ENCODE measurements around the gene IGHMBP2.

The IGHMBP2 gene

DNA sequence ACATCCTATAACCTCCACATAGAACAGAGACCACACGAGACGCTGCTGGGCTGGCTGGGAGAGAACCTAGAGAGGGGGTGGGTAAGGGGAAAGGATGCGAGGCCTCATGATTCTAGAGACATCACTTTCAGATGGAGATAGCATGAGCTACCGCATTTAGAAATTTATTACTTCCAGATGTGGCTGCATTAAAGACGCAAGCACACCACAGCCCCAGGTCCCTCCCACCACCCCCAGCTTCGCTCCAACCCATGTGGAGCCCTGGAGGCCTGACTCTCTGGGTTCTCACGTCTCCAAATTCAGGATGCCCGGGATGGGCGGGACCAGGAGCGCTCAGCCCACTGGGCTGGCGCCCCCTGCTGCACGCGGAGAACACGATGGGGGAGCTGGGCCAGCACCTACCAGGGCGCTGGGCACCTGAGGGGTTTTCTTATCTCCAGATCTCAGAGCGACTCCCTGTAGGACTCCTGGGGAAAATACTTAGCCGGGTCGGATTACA lies 13.7 kb upstream of the IGHMBP2 start:
- DNase-seq = no peak

DNA sequence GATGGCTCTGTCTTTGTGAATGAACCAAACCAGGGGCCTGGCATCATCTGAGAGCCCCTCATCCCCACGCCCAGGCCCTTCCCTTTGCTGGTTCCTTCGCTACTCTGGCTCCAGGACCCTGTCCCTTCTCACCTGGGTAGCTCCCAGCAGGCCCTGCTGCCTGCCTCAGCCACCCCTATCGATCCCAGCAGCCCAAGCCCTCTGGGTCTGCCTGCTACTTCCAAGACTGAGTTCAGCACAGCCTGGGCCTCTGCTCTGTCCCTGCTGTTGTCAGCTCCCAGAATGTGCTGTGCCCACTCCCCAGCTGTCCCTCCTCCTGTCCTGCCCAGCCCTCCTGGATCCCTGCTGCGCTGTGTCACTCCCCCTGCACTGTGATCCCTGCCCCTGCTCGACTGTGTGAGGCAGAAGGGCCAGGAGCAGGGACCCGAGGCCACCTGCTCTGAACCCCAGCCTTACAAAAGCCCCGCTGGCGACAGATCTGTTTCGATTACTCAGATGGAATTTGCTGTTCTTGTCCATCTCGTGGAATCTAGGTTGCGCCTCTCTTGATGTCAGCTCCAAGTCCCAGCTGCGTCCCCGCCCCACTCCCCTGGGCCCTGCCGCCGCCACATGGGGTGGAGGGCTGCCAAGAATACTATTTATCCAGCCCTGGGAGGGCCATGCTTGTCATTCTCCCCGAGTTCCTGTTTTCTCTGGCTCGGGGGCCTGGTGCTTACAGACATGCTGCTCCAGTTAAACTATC lies 13.0 kb upstream of the IGHMBP2 start:
- peak in 37 of 56 donors; percentile 1 to 62 (median 24) for DNase-seq

DNA sequence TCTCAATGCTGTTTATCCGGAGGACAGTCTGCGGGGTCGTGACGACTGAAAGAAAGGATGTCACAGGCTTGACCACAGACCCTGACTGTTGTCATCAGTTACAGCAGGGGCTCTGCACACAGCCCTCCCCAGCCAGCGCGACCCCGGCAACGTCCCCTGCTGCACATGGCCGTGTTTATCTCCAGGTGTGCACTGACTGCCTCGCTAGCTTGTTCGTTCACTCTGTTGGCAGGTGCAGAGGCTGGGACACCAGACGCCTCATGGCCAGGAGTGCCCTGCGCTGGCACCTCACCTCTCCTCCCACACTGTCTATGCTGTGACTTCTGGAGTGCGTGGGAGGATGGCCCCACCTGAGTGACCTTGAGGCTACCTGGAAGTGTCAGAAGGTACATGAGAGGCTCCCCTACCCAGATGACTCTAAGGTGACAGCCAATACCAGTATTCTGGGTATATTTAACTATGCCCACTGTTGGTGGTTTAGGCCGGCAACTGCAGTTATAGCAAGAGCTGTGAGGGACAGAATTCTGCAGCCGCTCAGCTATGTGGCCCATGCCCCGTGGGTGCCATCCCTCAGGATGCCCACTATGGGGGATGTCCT lies 12.2 kb upstream of the IGHMBP2 start:
- no peak for DNase-seq

GRCh38 chr11:68892576-68892975 lies 11.1 kb upstream of the IGHMBP2 start:
- no peak for DNase-seq

DNA sequence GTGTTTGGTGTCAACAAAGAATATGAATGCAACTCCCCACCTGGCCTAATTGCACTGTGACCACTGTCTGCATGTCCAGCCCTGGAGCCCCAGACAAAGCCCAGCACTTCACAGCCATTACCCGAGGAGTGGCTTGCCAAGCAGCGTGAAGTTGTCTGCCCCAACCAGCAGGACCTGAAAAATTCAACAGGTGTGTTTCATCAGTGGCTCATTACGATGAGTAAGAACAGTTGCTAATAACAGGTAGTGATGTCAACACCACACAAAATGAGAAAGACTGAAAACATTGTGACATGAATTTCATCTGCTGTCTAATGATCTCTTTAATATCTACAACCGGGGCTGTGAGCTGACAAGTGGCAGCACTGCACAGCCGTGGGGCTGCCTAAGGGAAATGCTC lies 10.4 kb upstream of the IGHMBP2 start:
- DNase-seq = no peak

GRCh38 chr11:68896171-68896959 lies 7.3 kb upstream of the IGHMBP2 start:
- DNase-seq = no peak

DNA sequence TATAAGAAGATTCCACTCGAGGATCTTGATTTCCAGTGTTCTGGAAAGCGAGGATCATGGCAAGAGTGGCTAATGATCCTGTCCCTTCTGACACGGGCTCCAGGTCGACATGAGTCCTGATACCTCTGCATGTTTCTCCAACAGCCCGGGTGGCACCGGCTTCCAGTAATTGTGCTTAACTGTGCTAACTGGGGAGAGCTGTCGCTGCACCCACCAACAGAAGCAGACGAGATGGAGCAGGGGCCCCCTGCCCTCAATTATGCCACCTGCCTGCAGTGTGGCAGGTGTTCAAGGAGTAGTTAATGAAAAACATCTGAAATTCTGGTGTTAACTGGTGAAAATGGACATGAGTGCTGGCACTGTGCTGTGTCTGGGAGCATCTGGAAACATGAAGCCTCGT lies 6.2 kb upstream of the IGHMBP2 start:
- no peak for DNase-seq

DNA sequence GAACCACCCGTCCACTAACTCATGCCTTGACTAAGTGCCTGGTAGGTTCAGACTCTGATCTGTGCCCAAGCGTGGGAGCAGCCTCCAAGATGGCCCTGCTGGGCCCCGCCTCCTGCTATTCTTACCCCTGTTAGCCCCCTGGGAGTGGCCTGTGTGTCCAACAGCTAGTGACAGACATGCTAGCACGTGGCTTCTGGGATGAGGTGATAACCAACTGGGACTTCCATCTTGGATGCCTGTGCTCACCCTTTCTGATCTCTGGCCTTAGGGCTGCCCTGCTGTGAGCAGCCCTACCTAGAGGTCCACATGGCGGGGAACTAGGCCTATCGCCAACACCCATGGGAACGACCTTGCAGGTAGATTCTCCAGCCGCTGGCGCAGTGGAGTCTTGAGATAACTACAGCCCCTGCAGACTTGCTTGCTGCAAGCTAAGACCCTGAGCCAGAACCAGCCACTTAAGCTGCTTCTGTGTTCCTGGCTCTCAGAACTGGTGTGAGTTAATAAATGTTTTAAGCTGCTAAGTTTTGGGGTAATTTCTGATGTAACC lies 2.8 kb upstream of the IGHMBP2 start:
- DNase-seq = no peak

DNA sequence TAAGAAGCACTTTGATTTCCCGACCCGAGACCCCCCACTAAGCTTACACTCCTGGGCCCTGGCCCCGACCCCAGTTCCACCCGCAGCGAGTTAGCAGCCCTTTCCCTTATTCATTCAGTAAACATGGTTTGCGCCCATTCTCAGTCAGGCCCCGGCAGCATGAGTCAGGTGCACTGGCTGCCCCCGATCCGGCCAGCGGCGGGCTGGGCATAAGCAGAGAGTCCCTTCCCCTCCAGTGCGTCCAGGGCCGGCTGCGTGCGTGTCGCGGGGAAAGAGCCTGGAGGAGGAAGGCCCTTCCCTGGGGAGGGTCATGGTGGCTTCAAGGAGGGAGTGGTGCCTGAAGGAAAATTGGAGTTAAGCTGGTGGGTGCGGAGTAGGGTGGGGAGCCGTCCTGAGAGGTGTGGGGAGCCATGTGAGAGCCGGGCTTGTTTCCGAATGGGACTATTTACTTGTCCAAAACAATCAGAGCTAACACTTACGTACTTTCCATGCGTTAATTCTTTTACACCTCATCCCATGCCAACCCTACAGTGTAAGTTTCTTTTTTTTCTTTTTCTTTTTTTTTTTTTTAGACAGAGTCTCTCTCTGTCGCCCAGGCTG lies 657 bp downstream of the IGHMBP2 start:
- peak in 15 of 56 donors; percentile 7 to 55 (median 38) for DNase-seq

DNA sequence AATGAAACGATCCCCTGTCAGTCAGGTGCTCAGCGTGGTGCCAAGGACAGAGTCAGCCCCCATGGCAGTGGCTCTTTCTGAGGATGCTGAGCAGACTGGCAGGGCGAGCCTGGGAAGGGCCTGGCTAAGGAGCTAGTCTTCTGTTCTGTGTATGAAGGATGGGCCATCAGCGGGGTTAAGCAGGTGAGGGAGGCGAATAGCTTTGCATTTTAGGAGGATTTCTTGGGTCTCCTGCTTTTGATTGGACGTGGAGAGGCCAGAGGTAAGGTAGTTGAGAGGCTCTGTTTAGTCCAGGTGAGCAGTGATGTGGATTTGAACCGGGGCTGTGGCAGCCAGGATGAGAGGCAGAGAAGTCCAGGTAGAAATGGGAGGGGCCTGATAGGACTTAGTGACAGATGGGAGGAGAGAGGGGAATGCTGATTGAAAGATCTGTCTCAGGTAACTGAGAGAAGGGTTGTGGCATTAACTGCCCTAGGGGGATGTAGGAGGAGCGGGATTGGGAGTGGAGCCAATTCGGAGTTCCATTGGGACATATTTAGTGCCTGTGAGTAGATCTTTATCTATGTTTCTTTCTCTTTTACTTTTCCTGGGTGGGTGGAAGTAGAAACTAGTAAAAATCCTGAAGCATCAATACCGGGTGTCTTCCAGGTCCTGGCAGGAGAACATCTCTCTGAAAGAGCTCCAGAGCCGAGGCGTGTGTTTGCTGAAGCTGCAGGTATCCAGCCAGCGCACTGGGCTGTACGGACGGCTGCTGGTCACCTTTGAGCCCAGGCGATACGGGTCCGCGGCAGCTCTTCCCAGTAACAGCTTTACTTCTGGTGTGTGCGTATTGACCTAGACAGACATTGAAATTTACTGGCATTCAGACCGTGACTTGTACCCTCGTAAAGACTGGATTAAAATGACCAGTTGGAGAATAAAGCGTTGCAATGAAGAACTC lies 2.0 kb downstream of the IGHMBP2 start:
- DNase-seq = no peak

- no peak for DNase-seq
Measured at GRCh38 chr11:68908273-68908672, 4.6 kb downstream of the IGHMBP2 start.

GRCh38 chr11:68910965-68911364 lies 7.3 kb downstream of the IGHMBP2 start:
- DNase-seq = no peak

DNA sequence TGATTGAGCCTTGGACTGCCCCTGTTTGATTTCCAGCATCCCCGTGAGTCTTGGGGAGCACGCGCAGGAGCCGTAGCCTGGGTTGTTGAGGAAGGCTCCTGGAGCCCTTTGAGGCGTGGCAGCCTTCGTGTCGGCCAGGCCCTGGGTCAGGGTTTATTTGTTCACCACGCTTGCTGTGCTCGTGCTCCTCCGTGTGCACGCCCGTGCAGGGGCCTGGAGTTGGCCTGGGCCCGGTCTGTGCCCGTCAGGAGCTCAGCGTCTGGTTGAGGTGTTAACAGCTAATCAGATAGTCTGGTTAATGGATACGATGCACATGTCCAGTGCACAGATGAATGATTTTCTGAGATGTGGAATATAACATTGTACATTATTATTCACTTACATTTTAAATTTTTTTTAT lies 8.0 kb downstream of the IGHMBP2 start:
- DNase-seq = no peak

DNA sequence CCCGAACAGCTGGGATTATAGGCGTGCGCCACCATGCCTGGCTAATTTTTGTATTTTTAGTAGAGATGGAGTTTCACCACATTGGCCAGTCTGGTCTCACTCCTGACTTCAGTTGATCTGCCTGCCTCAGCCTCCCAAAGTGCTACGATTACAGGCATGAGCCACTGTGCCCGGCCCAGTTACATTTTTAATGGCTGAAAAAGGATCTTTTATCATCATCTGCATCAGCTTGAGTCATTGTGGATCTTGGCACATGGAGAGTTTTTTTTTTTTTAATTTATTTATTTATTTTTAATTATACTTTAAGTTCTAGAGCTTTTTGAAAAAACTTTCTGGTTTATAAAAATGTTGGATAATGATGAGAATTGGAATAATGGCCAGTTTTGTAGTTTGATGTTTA lies 8.6 kb downstream of the IGHMBP2 start:
- DNase-seq = no peak

DNA sequence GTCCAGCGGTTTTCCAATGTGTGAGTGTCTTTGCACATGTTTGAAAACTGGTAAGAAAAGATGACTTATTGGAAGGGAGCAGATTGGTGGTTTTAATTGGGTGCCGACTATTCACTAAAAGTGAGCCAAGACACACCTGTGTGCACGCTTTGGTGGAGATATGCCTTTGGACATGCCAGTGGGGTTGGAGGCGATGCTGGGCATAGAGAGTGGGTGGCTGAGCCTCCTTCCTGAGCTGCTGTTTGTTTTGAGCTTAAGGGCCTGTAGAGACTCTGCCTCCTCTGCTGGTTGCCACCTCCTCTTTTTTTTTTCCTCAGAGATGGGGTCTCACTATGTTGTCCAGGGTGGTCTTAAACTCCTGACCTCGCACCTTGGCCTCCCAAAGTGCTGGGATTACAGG lies 9.5 kb downstream of the IGHMBP2 start:
- no peak for DNase-seq

GRCh38 chr11:68914761-68915160 lies 11.1 kb downstream of the IGHMBP2 start:
- DNase-seq = no peak

- DNase-seq = no peak
Measured at GRCh38 chr11:68916439-68916838, 12.7 kb downstream of the IGHMBP2 start.

GRCh38 chr11:68923614-68924013 lies 19.9 kb downstream of the IGHMBP2 start:
- DNase-seq = no peak

DNA sequence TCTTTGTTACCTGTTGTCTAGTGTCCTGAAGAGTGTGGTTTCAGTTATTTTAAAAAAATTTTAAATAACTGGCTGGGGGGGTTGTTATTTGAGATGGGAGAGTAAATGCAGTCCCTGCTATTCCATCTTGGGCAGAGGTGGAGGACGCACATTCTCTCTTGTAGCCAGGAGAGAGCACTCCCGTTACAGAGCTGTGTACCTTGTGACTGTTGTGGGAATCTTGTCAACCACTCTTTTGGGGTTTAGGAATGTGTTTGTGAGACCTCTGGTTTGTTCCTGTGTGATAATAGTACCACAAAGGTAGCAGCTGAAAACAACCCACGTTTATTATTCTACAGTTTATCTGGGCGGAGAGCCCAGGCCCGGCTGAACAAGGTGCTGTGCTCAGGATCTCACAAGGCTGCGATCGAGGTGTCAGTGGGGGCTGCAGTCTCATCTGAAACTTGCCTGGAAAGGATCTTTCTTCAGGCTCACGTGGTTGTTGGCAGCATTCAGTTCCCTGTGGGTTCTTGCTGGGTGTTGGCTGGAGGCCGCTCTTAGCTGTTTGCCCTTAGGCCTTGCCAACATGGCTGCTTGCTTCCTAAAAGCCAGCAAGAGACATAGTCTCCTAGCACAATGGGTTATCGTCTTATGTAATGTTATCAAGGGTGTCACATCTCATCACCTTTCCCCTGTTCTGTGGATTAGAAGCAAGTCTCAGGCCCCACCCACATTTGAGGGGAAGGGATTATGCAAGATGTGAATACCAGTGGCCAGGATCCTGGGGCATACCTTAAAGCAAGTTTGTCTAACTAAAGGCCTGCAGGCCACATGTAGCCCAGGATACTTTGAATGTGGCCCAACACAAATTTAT lies 20.6 kb downstream of the IGHMBP2 start:
- no peak for DNase-seq
